ENCODE measurements around the gene EMC10. TPM values are rescaled to one million over a fixed set of nuclear protein-coding genes. Genes with fewer than 3 reads are reported as not detected.

Gene EMC10
- total RNA-seq, result 38.0 and 58.7 TPM in 2 replicates

DNA sequence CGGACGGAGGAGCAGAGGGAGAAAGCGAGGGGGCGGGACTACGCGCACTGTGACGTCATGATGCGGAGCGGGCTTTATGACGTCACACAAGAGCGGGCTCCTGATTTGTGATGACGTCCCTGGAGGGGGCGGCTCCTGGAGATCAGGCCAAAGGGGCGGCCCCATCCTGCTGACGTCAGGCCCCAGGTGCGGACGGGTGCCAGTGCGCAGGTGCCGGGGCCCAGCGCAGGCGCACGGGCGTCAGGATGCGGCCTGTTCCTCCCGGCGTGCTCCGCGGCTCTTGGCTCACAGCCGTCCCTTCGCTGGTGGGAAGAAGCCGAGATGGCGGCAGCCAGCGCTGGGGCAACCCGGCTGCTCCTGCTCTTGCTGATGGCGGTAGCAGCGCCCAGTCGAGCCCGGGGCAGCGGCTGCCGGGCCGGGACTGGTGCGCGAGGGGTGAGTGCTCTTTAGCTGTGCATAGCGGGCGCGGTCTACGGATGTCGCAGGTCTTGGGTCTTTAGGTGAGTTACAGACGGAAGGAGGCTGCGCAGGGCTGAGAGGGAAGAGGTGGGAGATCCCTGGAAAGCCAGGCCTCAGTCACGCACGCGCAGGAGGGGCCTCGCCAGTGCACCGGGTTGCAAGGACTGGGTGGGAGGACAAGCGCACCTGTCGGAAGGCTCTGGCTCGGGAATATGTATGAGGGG, at the start of gene EMC10, which contains the start of gene GARIN5A:
Gene EMC10, plus strand, starts transcription at position 284 of the 683 bp plus-strand sequence. Its CDS starts 38 bp downstream, at position 322.
Gene GARIN5A, minus strand, starts transcription at position 625 of the 683 bp plus-strand sequence. Its CDS starts 460 bp downstream, at position 165.

DNA sequence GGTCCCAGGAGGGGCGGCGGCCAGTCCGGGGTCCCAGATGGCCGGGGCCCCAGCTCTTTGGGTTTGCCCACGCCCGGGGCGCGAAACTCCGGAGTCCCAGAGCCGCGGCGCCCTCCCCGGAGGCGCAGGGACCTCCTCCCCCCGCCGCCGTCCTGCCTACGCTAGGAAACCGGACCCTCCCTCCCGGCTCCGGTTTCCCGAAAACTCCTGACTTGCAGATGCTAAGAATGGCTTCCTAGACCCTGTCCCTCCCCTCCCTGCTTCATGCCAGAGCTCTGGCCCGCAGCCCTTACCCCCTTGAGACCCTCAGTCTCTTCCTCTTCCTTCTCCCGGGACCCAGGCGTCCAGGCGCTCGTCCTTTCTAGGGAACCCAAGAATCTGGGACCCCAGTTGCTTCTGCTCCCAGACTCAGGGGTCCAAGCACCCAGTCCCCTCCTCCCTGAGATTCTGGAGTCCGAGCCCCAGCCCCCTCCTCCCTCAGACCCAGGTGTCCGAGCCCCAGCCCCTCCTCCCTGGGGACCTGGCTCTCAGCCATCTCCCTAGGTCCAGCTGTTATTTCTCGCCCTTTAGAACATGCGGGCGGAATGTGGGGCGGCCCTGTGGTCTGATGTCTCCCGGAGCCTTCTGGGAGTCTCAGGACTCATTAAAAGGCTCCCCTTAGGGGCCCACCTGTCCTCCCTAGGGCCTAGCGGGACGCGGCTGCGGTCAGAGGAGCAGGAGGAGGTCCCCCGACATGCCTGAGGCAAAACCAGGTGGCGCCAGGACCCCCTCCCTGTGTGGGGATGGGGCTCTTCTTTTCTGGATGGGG, 43.9 kb upstream of the EMC10 start, which contains the start of gene MYBPC2:
Gene MYBPC2, plus strand, starts transcription at position 672 of the 808 bp plus-strand sequence. Its CDS starts 62 bp downstream, at position 734.

DNA sequence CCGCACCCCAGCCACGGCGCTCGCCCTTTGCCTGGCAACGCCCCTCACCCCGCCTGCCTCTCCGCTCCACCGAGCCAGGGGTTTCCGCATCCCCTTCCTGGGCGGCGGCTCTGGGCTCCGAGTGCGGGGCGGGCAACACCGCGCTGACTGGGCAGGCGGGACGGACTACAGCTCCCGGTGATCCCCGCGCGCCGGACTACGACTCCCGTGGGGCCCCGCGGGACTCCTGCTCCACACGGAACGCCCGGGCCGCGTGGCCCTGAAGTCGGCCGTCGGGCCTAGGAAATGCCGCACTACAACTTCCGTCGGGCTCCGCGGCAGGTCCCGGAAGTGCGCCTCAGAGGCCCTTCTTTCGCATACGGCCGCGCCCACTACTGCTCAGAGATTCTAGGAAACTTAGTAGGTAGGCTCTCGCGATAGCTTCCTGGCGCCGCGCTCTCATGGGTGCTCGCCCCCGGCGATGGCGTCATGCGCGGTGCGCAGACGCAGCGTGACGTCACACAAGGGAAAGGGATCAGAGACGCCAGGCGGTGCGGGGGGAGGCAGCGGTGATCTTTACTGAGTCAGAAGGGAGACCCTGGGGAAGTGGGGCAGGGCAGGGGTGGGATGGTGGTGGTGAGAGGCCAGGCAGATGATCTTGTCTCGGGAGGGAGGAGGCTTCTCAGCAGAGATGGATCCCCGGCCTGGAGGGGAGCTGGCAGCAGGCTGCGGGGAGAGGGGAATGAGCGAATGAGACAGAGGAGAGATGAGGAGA, 34.9 kb downstream of the EMC10 start, which contains the start of gene JOSD2:
Gene JOSD2, minus strand, starts transcription at position 123 of the 754 bp plus-strand sequence. CDS start 760 bp downstream, outside the sequence.

DNA sequence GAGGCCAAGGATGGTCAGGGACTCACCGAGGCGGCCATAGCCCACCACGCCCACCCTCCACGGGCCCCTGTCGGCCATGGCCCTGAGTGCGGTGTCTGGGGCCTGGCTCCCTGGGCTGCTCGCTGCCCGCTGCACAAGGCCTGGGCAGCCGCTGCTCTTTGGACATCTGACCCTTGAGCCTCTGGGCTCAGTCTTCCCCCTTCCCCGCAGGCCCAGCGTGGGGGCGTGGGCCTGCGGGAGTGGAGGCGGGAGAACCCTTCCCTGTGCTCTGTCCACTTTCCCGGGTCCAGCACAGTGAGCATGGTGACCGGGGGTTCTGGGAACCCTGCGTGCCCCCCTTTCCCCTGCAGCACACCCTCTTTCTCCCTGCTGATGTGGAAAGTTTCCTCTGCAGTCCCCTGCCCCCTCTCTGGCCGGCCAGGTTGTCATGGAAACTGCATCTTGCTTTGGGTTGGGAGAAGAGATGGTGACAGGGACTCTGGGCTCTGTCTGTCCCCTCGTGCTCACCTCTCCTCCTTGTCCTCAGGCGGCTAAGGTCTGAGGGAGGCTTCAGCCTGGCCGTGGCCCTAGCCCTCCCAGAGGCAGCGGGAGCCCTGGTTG, 37.5 kb downstream of the EMC10 start, which contains the start of gene ASPDH:
Gene ASPDH, minus strand, starts transcription at position 168 of the 600 bp plus-strand sequence. Its CDS starts 90 bp downstream, at position 78.

Other genes starting within 250 kb of the EMC10 start
- gene KCNC3, start 147.1 kb upstream of the EMC10 start, total RNA-seq, result not detected in 2 replicates
- gene NAPSA, start 110.9 kb upstream of the EMC10 start, total RNA-seq, result 0.29 and 0.50 TPM in 2 replicates
- gene NR1H2, start 100.0 kb upstream of the EMC10 start, total RNA-seq, result 60.5 and 120 TPM in 2 replicates
- gene POLD1, start 92.2 kb upstream of the EMC10 start, total RNA-seq, result 18.5 and 45.8 TPM in 2 replicates
- gene SPIB, start 57.6 kb upstream of the EMC10 start, total RNA-seq, result 3.0 TPM in 1 of 2 replicates, not detected in the other
- not detected in 2 replicates for gene MYBPC2, start 43.6 kb upstream of the EMC10 start, total RNA-seq
- 0.15 and 0.33 TPM in 2 replicates for gene GARIN5A, start 341 bp downstream of the EMC10 start, total RNA-seq
- gene JOSD2, start 34.7 kb downstream of the EMC10 start, total RNA-seq, result 42.2 and 49.1 TPM in 2 replicates
- not detected in 2 replicates for gene ASPDH, start 37.4 kb downstream of the EMC10 start, total RNA-seq
- under 0.01 and 2.0 TPM in 2 replicates for gene LRRC4B, start 91.9 kb downstream of the EMC10 start, total RNA-seq
- under 0.01 and 0.17 TPM in 2 replicates for gene SYT3, start 163.4 kb downstream of the EMC10 start, total RNA-seq
- not detected in 2 replicates for gene C19orf81, start 172.9 kb downstream of the EMC10 start, total RNA-seq
- 7.3 and 8.6 TPM in 2 replicates for gene SHANK1, start 243.3 kb downstream of the EMC10 start, total RNA-seq
- gene CLEC11A, start 246.9 kb downstream of the EMC10 start, total RNA-seq, result 64.9 and 117 TPM in 2 replicates